RWPE1 (cell line): ENCODE measurements around the gene AP4S1.
A peak's percentile ranks its signal among the peaks of the same experiment; 100 is the strongest.

Experiments
- CTCF ChIA-PET: fragments of 350-600 bp; sonication (Branson Sonifier 250); formaldehyde crosslinking; extraction: SDS; loops from one replicate; lab custom pipeline; 2021; lab: Yijun Ruan, JAX
- POLR2A ChIA-PET: fragments of 400-600 bp; formaldehyde crosslinking; extraction: SDS; loops from one replicate; lab custom pipeline; 2020; ENCODE audit warnings: antibody characterized with exemption; ENCODE audit not compliant: low non-redundant PET; lab: Yijun Ruan, JAX
- DNase-seq: peaks from one replicate; pipeline ENCODE4 v3.0.0; 2012; ENCODE audit warnings: low spot score
- H3K27ac ChIP-seq: fragments of 450-650 bp; 2 replicates; pipeline ENCODE4 v1.5.1; 2017
- CTCF ChIP-seq: fragments of 450-650 bp; conservative IDR thresholded peaks from 2 replicates; pipeline ENCODE4 v1.5.1; 2017; ENCODE audit warnings: low read depth, mild to moderate bottlenecking

AP4S1 gene

GRCh38 chr14:31071151-31071550, 45.7 kb downstream of the AP4S1 start:
- ChIA-PET POLR2A (no interaction called here), CTCF (no interaction called here)
- TF ChIP-seq CTCF = no peak
- H3K27ac ChIP-seq = no peak overlapping the region
- DNase-seq = no peak

- H3K27ac ChIP-seq = no peak overlapping the region
- no peak for DNase-seq
- CTCF ChIA-PET = no interaction called here
- no peak for TF ChIP-seq CTCF
- POLR2A ChIA-PET = no interaction called here
These were observed 49.7 kb downstream of the AP4S1 start for GRCh38 chr14:31075144-31075543.

- no peak overlapping the region for H3K27ac ChIP-seq
- ChIA-PET CTCF (no interaction called here), POLR2A (no interaction called here)
- TF ChIP-seq CTCF = no peak
- no peak for DNase-seq
These were observed 53.3 kb downstream of the AP4S1 start for GRCh38 chr14:31078766-31079165.

GRCh38 chr14:31080056-31080455, 54.6 kb downstream of the AP4S1 start:
- POLR2A ChIA-PET = no interaction called here
- no peak for TF ChIP-seq CTCF
- peak overlapping the region; percentile 58 for H3K27ac ChIP-seq
- DNase-seq = peak; percentile 30
- CTCF ChIA-PET = no interaction called here

- ChIA-PET CTCF (interaction anchor here (0.5 kb wide), 1 partner anchor 41 kb away, joined by 5 read pairs; no protein-coding TSS in a partner anchor), POLR2A (no interaction called here)
- DNase-seq = no peak
These were observed 55.0 kb downstream of the AP4S1 start for GRCh38 chr14:31080484-31080883.

GRCh38 chr14:31083781-31084180, 58.3 kb downstream of the AP4S1 start:
- ChIA-PET POLR2A (no interaction called here), CTCF (interaction anchor here (2.6 kb wide), 1 partner anchor 104 kb away, joined by 8 read pairs; no protein-coding TSS in a partner anchor)
- no peak for TF ChIP-seq CTCF
- DNase-seq = no peak
- H3K27ac ChIP-seq = no peak overlapping the region

More at GRCh38 chr14:31080484-31080883, 55.0 kb downstream of the AP4S1 start:
- TF ChIP-seq CTCF = no peak
- peak overlapping the region; percentile 58 for H3K27ac ChIP-seq
